GM10248 (cell line): ENCODE data around the gene DACH2.

Source experiments
- CTCF ChIA-PET: fragments of 300-600 bp; sonication (Branson Sonifier 250); formaldehyde crosslinking; extraction: SDS; loops from one replicate; lab custom pipeline; 2021; ENCODE audit warnings: antibody characterized with exemption; lab: Yijun Ruan, JAX
- POLR2A ChIA-PET: fragments of 350-650 bp; sonication (Branson Sonifier 250); formaldehyde crosslinking; extraction: SDS; loops from one replicate; lab custom pipeline; 2020; ENCODE audit warnings: antibody characterized with exemption; lab: Yijun Ruan, JAX
- DNase-seq: peaks from one replicate; pipeline ENCODE4 v3.0.0; 2012; ENCODE audit errors: extremely low spot score
- TF ChIP-seq, protein P1 (sequence below): IDR thresholded peaks from 2 replicates; pipeline ENCODE4 v1.5.1; 2012; ENCODE audit warnings: mild to moderate bottlenecking, low read depth; ENCODE audit errors: extremely low read depth, missing control alignments, control extremely low read depth

Gene DACH2

DNA sequence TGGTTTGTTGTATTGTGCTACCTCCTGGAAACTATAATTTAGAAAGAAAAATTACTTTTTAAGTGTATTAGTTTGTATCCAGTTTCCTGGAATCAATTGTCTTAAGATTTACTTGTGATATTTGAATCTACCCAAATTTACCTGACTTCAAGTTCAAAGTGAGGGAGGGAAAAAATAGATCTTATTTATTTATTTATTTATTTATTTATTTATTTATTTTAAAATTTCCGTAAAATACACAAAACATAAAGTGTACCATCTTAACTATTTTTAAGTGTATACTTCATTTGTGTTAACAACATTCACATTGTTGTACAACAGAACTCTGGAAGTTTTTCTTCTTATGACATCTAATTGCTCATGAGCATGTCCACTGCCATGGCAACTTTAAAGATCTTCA is 356.0 kb downstream of the DACH2 start:
- TF ChIP-seq, protein P1, sequence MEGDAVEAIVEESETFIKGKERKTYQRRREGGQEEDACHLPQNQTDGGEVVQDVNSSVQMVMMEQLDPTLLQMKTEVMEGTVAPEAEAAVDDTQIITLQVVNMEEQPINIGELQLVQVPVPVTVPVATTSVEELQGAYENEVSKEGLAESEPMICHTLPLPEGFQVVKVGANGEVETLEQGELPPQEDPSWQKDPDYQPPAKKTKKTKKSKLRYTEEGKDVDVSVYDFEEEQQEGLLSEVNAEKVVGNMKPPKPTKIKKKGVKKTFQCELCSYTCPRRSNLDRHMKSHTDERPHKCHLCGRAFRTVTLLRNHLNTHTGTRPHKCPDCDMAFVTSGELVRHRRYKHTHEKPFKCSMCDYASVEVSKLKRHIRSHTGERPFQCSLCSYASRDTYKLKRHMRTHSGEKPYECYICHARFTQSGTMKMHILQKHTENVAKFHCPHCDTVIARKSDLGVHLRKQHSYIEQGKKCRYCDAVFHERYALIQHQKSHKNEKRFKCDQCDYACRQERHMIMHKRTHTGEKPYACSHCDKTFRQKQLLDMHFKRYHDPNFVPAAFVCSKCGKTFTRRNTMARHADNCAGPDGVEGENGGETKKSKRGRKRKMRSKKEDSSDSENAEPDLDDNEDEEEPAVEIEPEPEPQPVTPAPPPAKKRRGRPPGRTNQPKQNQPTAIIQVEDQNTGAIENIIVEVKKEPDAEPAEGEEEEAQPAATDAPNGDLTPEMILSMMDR: no peak
- POLR2A ChIA-PET: no interaction called here
- no peak for DNase-seq
- CTCF ChIA-PET: no interaction called here

DNA sequence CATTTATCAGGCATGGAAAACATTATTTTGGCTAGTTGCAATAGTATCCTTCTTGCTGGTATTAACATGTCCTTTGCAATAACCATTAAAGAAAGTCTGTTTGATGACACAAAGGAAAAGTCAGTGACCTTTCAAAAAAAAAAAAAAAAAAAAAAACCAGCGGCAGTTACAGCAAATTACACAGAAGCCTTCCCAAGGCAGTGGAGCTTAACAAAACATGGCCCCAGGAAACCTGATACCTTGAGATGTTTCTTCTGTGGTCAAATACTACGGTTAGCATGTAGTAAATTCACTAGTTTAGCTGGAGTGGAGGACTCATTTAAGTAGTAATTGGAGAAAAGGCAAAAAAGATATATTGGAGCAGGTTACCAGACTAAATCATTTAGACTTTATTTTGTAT is 359.1 kb downstream of the DACH2 start:
- POLR2A ChIA-PET: no interaction called here
- TF ChIP-seq, protein P1: no peak
- CTCF ChIA-PET: no interaction called here
- no peak for DNase-seq

DNA sequence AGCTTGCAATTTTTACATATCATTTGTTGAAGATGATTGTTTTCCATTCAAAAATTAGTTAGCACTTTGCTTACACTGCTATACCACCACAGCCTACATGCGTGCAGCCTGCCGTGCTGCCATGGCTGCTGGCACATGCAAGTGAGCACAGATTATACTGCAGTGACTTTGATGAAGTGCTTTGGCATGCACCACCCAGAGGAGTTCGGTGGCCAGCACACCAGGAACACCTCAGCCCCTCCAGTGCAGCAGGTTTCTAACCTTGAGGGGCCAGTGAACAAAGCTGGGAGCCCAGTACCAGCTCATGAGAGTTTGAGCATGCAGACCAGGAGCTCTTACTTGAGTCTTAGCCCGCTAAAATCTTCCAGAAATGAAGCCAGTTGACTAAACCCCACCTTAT is 431.5 kb downstream of the DACH2 start:
- ChIA-PET CTCF (interaction anchor here (0.9 kb wide), 1 partner anchor 8 kb away, joined by 3 read pairs; no protein-coding TSS in a partner anchor), POLR2A (no interaction called here)
- TF ChIP-seq, protein P1: no peak
- DNase-seq: no peak

DNA sequence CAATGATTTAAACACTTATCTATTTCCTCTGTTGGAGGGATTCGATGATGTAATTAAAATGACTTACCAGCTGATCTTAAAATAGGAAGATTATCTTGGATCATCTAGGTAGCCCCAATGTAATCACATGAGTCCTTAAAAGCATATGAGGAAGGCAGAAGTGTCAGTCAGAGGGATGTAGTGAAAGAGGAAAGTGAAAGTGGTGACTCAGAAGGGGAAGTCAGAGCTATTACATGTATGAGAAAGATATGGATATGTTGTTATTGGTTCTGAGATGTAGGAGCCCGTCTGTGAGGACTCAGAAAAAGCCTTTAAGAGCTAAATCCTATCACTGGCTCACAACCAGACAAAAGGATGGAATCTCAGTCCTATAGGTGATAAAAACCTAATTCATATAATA is 456.4 kb downstream of the DACH2 start:
- TF ChIP-seq, protein P1: no peak
- no peak for DNase-seq
- ChIA-PET CTCF (no interaction called here), POLR2A (no interaction called here)

DNA sequence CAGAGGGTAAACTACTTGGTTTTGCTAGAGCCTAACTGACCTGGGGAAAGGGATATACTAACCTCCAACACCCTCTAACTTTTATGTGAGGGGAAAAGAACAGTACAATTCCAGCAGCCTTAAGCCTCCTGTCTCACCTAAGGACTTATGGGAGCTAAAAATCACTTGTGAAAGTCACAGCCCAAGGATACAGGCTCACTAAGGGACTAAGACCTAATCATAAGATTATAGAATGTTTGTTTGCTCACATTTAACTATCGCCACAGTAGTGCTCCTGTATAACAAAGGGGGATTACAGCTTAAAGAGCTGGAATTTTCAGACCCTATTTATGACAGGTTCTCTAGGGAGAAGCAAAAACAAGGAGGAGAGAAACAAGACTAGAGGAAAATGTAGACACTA is 548.7 kb downstream of the DACH2 start:
- TF ChIP-seq, protein P1: no peak
- DNase-seq: no peak
- CTCF ChIA-PET: no interaction called here
- POLR2A ChIA-PET: no interaction called here

DNA sequence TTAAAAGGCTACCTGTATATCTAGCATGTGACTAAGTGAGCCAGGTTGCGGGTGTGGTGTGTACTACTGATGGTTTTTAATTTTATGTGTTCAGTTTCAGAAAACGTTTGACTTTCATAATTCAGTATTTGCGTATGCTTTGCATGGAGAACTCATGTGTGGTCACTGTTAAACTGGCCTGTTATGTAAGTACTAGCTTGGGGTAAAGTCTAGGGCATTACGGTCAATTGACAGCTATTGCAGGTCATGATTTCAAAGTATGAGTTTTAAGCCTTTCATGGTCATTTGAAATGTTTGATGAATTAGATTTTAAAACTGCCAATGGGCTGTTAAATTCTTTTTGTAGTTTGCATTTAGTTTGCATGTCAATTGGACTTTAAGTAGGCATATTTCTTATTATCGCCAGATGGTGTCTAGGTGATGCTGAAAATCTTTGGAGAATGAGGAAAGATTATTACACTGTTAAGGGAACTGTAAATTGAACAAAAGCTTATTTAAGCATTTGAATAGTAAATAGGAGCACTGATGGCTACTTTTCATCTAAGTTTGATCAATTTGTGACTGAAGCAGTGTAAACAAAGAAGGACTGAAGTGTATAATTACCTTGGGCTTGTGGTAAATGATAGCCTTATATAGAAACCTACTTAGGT is 563.4 kb downstream of the DACH2 start:
- ChIA-PET CTCF (no interaction called here), POLR2A (no interaction called here)
- no peak for DNase-seq
- TF ChIP-seq, protein P1: no peak
